Mucosa of rectum (tissue), 2 donors: ENCODE results near the gene ARAP2.
"Not testable (repeated sequence)": the region's sequence is repeated elsewhere in the genome, so short reads cannot be mapped to it uniquely, and the experiment has no call there.

Experiments
- H3K27ac ChIP-seq, 2 donors: one replicate each; pipeline ENCODE4 v1.7.0; 2013; ENCODE audit warnings: inconsistent platforms in 2 of 2, low read depth in 2 of 2, low read length in 2 of 2
- H3K27me3 ChIP-seq, 2 donors: one replicate each; pipeline ENCODE4 v1.7.0; 2013; ENCODE audit warnings: low read length in 2 of 2; ENCODE audit not compliant: control insufficient read depth in 2 of 2, insufficient read depth in 2 of 2
- H3K36me3 ChIP-seq, 2 donors: one replicate each; pipeline ENCODE4 v1.7.0; 2013; ENCODE audit warnings: low read length in 2 of 2; ENCODE audit not compliant: control insufficient read depth in 2 of 2, insufficient read depth in 2 of 2
- H3K4me1 ChIP-seq, 2 donors: one replicate each; pipeline ENCODE4 v1.7.0; 2013; ENCODE audit warnings: low read length in 2 of 2, mild to moderate bottlenecking in 1 of 2; ENCODE audit not compliant: control insufficient read depth in 2 of 2, insufficient read depth in 2 of 2
- H3K4me3 ChIP-seq, 2 donors: one replicate each; pipeline ENCODE4 v1.7.0; 2013; ENCODE audit warnings: low read length in 2 of 2
- H3K9ac ChIP-seq, 2 donors: one replicate each; pipeline ENCODE4 v1.7.0; 2013; ENCODE audit warnings: low read length in 2 of 2, low read depth in 1 of 2, mild to moderate bottlenecking in 1 of 2
- H3K9me3 ChIP-seq, 2 donors: one replicate each; pipeline ENCODE4 v1.7.0; 2013; ENCODE audit warnings: low read length in 2 of 2; ENCODE audit not compliant: control insufficient read depth in 2 of 2
- donor health status: healthy.
- donor health status: Normal muscosa, but diverticular disease.

ARAP2 gene

GRCh38 chr4:36183665-36184393, 60.5 kb downstream of the ARAP2 start:
- no peak overlapping the region for H3K27ac ChIP-seq
- H3K36me3 ChIP-seq: peaks cover 0 to 2% of the 10 kb centered on the region in 2 donors
- H3K9me3 ChIP-seq: no peaks in the 10 kb centered on the region
- H3K27me3 ChIP-seq: no peaks in the 10 kb centered on the region
- H3K9ac ChIP-seq: no peak overlapping the region
- H3K4me1 ChIP-seq: no peaks in the 10 kb centered on the region
- H3K4me3 ChIP-seq: no peak overlapping the region

GRCh38 chr4:36183232-36183631, 61.1 kb downstream of the ARAP2 start:
- Histone ChIP-seq H3K27ac (no peak overlapping the region), H3K4me3 (no peak overlapping the region), H3K9ac (no peak overlapping the region), H3K4me1 (no peaks in the 10 kb centered on the region), H3K36me3 (peaks cover 0 to 2% of the 10 kb centered on the region in 2 donors), H3K27me3 (no peaks in the 10 kb centered on the region), H3K9me3 (no peaks in the 10 kb centered on the region)

GRCh38 chr4:36182315-36182714, 62.0 kb downstream of the ARAP2 start:
- not testable (repeated sequence) for H3K9ac ChIP-seq, H3K36me3 ChIP-seq, H3K4me1 ChIP-seq, H3K27me3 ChIP-seq, H3K27ac ChIP-seq, H3K4me3 ChIP-seq, H3K9me3 ChIP-seq

- Histone ChIP-seq H3K36me3 (peaks cover 0 to 4% of the 10 kb centered on the region in 2 donors), H3K27ac (no peak overlapping the region), H3K27me3 (no peaks in the 10 kb centered on the region), H3K4me1 (no peaks in the 10 kb centered on the region), H3K9ac (no peak overlapping the region), H3K4me3 (no peak overlapping the region), H3K9me3 (no peaks in the 10 kb centered on the region)
Measured at GRCh38 chr4:36180206-36180605, 64.1 kb downstream of the ARAP2 start.

- H3K9ac ChIP-seq: no peak overlapping the region
- peaks cover 0 to 6% of the 10 kb centered on the region in 2 donors for H3K36me3 ChIP-seq
- H3K4me1 ChIP-seq: no peaks in the 10 kb centered on the region
- H3K9me3 ChIP-seq: no peaks in the 10 kb centered on the region
- H3K27me3 ChIP-seq: no peaks in the 10 kb centered on the region
- no peak overlapping the region for H3K27ac ChIP-seq
- H3K4me3 ChIP-seq: no peak overlapping the region
Measured at GRCh38 chr4:36178484-36178883, 65.8 kb downstream of the ARAP2 start.

- H3K4me1 ChIP-seq: no peaks in the 10 kb centered on the region
- no peaks in the 10 kb centered on the region for H3K27me3 ChIP-seq
- H3K27ac ChIP-seq: no peak overlapping the region
- no peak overlapping the region for H3K9ac ChIP-seq
- no peaks in the 10 kb centered on the region for H3K9me3 ChIP-seq
- no peak overlapping the region for H3K4me3 ChIP-seq
- H3K36me3 ChIP-seq: peaks cover 0 to 4% of the 10 kb centered on the region in 2 donors
Measured at GRCh38 chr4:36177946-36178345, 66.4 kb downstream of the ARAP2 start.

- no peak overlapping the region for H3K27ac ChIP-seq
- H3K36me3 ChIP-seq: peaks cover 0 to 4% of the 10 kb centered on the region in 2 donors
- no peaks in the 10 kb centered on the region for H3K4me1 ChIP-seq
- no peak overlapping the region for H3K4me3 ChIP-seq
- no peak overlapping the region for H3K9ac ChIP-seq
- no peaks in the 10 kb centered on the region for H3K9me3 ChIP-seq
- no peaks in the 10 kb centered on the region for H3K27me3 ChIP-seq
Measured at GRCh38 chr4:36174570-36174969, 69.7 kb downstream of the ARAP2 start.

GRCh38 chr4:36173905-36174304, 70.4 kb downstream of the ARAP2 start:
- Histone ChIP-seq H3K4me3 (no peak overlapping the region), H3K36me3 (peaks cover 0 to 4% of the 10 kb centered on the region in 2 donors), H3K27me3 (no peaks in the 10 kb centered on the region), H3K27ac (no peak overlapping the region), H3K4me1 (no peaks in the 10 kb centered on the region), H3K9ac (no peak overlapping the region), H3K9me3 (no peaks in the 10 kb centered on the region)

- Histone ChIP-seq H3K4me3 (no peak overlapping the region), H3K9me3 (no peaks in the 10 kb centered on the region), H3K4me1 (no peaks in the 10 kb centered on the region), H3K27ac (no peak overlapping the region), H3K36me3 (peaks cover 0 to 4% of the 10 kb centered on the region in 2 donors), H3K27me3 (no peaks in the 10 kb centered on the region), H3K9ac (no peak overlapping the region)
Measured at GRCh38 chr4:36172656-36173055, 71.7 kb downstream of the ARAP2 start.

- peaks cover 0 to 8% of the 10 kb centered on the region in 2 donors for H3K36me3 ChIP-seq
- H3K27ac ChIP-seq: no peak overlapping the region
- no peak overlapping the region for H3K9ac ChIP-seq
- no peak overlapping the region for H3K4me3 ChIP-seq
- H3K9me3 ChIP-seq: no peaks in the 10 kb centered on the region
- no peaks in the 10 kb centered on the region for H3K4me1 ChIP-seq
- no peaks in the 10 kb centered on the region for H3K27me3 ChIP-seq
Measured at GRCh38 chr4:36168127-36168878, 76.0 kb downstream of the ARAP2 start.
